Neural cell (in vitro differentiated cells): ENCODE data around the gene ZSCAN21. TPM values are rescaled to one million over a fixed set of nuclear protein-coding genes. Genes with fewer than 3 reads are reported as not detected.

ENCODE experiments used
- H2AFZ ChIP-seq: fragments of 200-600, 300-800 bp; sonication (generic), shearing (Covaris generic); 2 replicates; pipeline ENCODE4 v1.6.0; 2014; ENCODE audit warnings: low read depth, mild to moderate bottlenecking, antibody characterized with exemption, low read length, moderate library complexity
- H3F3A ChIP-seq: fragments of 200-600 bp; shearing (Covaris generic); 2 replicates; pipeline ENCODE4 v1.6.1; 2016; ENCODE audit warnings: mild to moderate bottlenecking, moderate library complexity, mixed read lengths, antibody characterized with exemption, low read length; ENCODE audit not compliant: insufficient read depth, poor library complexity, severe bottlenecking
- H3K27ac ChIP-seq: fragments of 200-600, 300-800 bp; sonication (generic), shearing (Covaris generic); 2 replicates; pipeline ENCODE4 v1.5.1; 2014; ENCODE audit warnings: mild to moderate bottlenecking, low read length, moderate library complexity
- H3K27me3 ChIP-seq: fragments of 300-800, 200-600 bp; sonication (generic), shearing (Covaris generic); 2 replicates; pipeline ENCODE4 v1.6.0; 2014; ENCODE audit warnings: mild to moderate bottlenecking, low read depth, low read length, moderate library complexity; ENCODE audit not compliant: insufficient read depth
- H3K36me3 ChIP-seq: fragments of 300-800, 200-600 bp; sonication (generic), shearing (Covaris generic); 2 replicates; pipeline ENCODE4 v1.5.1; 2014; ENCODE audit warnings: mild to moderate bottlenecking, antibody characterized with exemption, low read length, moderate library complexity; ENCODE audit not compliant: insufficient read depth
- H3K4me2 ChIP-seq: fragments of 300-800, 200-600 bp; sonication (generic), shearing (Covaris generic); 2 replicates; pipeline ENCODE4 v1.6.0; 2014; ENCODE audit warnings: mild to moderate bottlenecking, low read length
- H3K4me3 ChIP-seq: fragments of 300-800, 200-600 bp; sonication (generic), shearing (Covaris generic); 2 replicates; pipeline ENCODE4 v1.5.1; 2014; ENCODE audit warnings: mild to moderate bottlenecking, low read length, moderate library complexity
- H3K79me2 ChIP-seq: fragments of 200-600 bp; shearing (Covaris generic); replicated peaks from 2 replicates; pipeline ENCODE4 v1.6.0; 2014; ENCODE audit warnings: mild to moderate bottlenecking, low read length, moderate library complexity; ENCODE audit not compliant: insufficient read depth
- H3K9ac ChIP-seq: fragments of 300-800, 200-600 bp; sonication (generic), shearing (Covaris generic); 2 replicates; pipeline ENCODE4 v1.6.1; 2016; ENCODE audit warnings: mild to moderate bottlenecking, low read length, mixed read lengths
- H3K9me2 ChIP-seq: fragments of 200-600 bp; shearing (Covaris generic); 2 replicates; pipeline ENCODE4 v1.6.1; 2016; ENCODE audit warnings: mild to moderate bottlenecking, low read length, mixed read lengths; ENCODE audit not compliant: insufficient read depth
- H3K9me3 ChIP-seq: fragments of 200-600, 300-800 bp; sonication (generic), shearing (Covaris generic); 2 replicates; pipeline ENCODE4 v1.6.1; 2016; ENCODE audit warnings: mild to moderate bottlenecking, mixed run types, low read length, moderate library complexity, mixed read lengths
- H4K20me1 ChIP-seq: fragments of 200-600 bp; shearing (Covaris generic); 2 replicates; pipeline ENCODE4 v1.6.1; 2016; ENCODE audit warnings: mild to moderate bottlenecking, mixed run types; ENCODE audit not compliant: insufficient read depth
- EP300 ChIP-seq: fragments of 450-650 bp; conservative IDR thresholded peaks from 2 replicates; pipeline ENCODE4 v1.6.1; 2014; ENCODE audit warnings: antibody characterized with exemption, mild to moderate bottlenecking, moderate library complexity; ENCODE audit not compliant: poor library complexity, severe bottlenecking
- EZH2 ChIP-seq: fragments of 200-600, 300-800 bp; shearing (Covaris generic), sonication (generic); IDR thresholded peaks from 2 replicates; pipeline ENCODE4 v1.6.1; 2014; ENCODE audit warnings: antibody characterized with exemption, low read length, borderline replicate concordance, mild to moderate bottlenecking; ENCODE audit not compliant: insufficient read depth, poor library complexity, severe bottlenecking
- MXI1 ChIP-seq: fragments of 450-650 bp; conservative IDR thresholded peaks from 2 replicates; pipeline ENCODE4 v1.6.1; 2014; ENCODE audit warnings: antibody characterized with exemption, mild to moderate bottlenecking; ENCODE audit not compliant: poor library complexity, severe bottlenecking
- POLR2AphosphoS5 ChIP-seq: IDR thresholded peaks from 2 replicates; pipeline ENCODE4 v1.6.1; 2012
- RAD21 ChIP-seq: fragments of 450-650 bp; conservative IDR thresholded peaks from 2 replicates; pipeline ENCODE4 v1.6.1; 2014; ENCODE audit warnings: antibody characterized with exemption, mild to moderate bottlenecking, moderate library complexity
- REST ChIP-seq: IDR thresholded peaks from 2 replicates; pipeline ENCODE4 v1.6.1; 2012; ENCODE audit warnings: borderline replicate concordance
- SMC3 ChIP-seq: fragments of 450-650 bp; conservative IDR thresholded peaks from 2 replicates; pipeline ENCODE4 v1.6.1; 2014; ENCODE audit warnings: antibody characterized with exemption, mild to moderate bottlenecking, moderate library complexity; ENCODE audit not compliant: poor library complexity
- TAF1 ChIP-seq: IDR thresholded peaks from 2 replicates; pipeline ENCODE4 v1.6.1; 2012; ENCODE audit warnings: low read depth
- polyA plus RNA-seq: library from polyadenylated mRNA; depleted of rRNA; stranded (reverse); fragments of >200 nt; gene quantifications from 2 replicates; pipeline ENCODE4 v1.2.3, GENCODE V29; 2014
- TF ChIP-seq, protein P1 (sequence below): fragments of 450-650 bp; IDR thresholded peaks from 2 replicates; pipeline ENCODE4 v1.5.1; 2014; ENCODE audit warnings: antibody characterized with exemption, mild to moderate bottlenecking, moderate library complexity; ENCODE audit not compliant: poor library complexity, severe bottlenecking

The ZSCAN21 gene
- polyA plus RNA-seq, 1 donor from 2014 or later = 27.6 TPM

DNA sequence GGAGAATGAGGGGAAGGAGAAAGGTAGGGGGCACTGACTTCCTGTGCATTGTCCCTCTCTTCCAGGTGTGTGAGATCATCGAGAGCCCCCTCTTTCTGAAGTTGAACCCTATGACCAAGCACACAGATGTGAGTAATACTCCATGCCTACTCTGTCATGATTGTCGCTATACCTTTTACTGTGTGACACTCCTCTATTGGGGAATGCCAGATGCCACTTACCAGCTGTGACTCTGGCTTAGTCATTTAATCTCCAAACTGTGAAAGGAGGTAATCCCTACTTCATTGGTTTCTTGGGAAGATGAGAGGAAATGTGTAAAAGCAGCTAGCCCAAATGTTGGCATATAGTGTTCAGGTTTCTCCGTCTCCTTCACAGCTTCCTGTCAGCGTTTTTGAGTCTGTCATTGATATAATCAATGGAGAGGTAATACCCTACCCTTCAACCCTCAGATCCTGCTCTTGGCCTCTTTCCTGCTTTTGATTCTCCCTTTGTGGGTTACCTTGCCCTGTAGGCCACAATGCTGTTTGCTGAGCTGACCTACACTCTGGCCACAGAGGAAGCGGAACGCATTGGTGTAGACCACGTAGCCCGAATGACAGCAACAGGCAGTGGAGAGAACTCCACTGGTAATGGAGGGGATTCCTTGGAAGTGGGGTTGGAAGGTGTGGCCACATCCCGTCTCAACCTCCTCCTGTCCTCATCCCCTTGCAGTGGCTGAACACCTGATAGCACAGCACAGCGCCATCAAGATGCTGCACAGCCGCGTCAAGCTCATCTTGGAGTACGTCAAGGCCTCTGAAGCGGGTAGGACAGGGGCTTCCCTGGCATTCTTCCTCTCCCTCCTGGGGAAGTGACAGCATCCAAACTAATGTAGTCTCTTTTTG lies 41.2 kb downstream of the ZSCAN21 start:
- Histone ChIP-seq H3K9ac (no peak overlapping the region), H3K4me3 (no peak overlapping the region), H4K20me1 (no peaks in the 10 kb centered on the region), H3F3A (no peaks in the 10 kb centered on the region), H3K27me3 (no peaks in the 10 kb centered on the region), H3K9me3 (no peaks in the 10 kb centered on the region), H3K36me3 (peaks cover 5% of the 10 kb centered on the region), H3K27ac (no peak overlapping the region), H2AFZ (no peak overlapping the region), H3K79me2 (peaks cover 4% of the 10 kb centered on the region), H3K9me2 (no peaks in the 10 kb centered on the region), H3K4me2 (no peak overlapping the region)
- TF ChIP-seq EZH2 = no peak
- TF ChIP-seq TAF1 = no peak
- TF ChIP-seq RAD21 = no peak
- TF ChIP-seq MXI1 = no peak
- no peak for TF ChIP-seq EP300
- no peak for TF ChIP-seq SMC3
- TF ChIP-seq REST = no peak
- TF ChIP-seq, protein P1, sequence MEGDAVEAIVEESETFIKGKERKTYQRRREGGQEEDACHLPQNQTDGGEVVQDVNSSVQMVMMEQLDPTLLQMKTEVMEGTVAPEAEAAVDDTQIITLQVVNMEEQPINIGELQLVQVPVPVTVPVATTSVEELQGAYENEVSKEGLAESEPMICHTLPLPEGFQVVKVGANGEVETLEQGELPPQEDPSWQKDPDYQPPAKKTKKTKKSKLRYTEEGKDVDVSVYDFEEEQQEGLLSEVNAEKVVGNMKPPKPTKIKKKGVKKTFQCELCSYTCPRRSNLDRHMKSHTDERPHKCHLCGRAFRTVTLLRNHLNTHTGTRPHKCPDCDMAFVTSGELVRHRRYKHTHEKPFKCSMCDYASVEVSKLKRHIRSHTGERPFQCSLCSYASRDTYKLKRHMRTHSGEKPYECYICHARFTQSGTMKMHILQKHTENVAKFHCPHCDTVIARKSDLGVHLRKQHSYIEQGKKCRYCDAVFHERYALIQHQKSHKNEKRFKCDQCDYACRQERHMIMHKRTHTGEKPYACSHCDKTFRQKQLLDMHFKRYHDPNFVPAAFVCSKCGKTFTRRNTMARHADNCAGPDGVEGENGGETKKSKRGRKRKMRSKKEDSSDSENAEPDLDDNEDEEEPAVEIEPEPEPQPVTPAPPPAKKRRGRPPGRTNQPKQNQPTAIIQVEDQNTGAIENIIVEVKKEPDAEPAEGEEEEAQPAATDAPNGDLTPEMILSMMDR = no peak
- no peak for TF ChIP-seq POLR2AphosphoS5

GRCh38 chr7:100091411-100092181 lies 42.0 kb downstream of the ZSCAN21 start:
- Histone ChIP-seq H3K4me3 (no peak overlapping the region), H2AFZ (no peak overlapping the region), H3K9ac (no peak overlapping the region), H3K79me2 (peaks cover 4% of the 10 kb centered on the region), H3K9me2 (no peaks in the 10 kb centered on the region), H3K9me3 (no peaks in the 10 kb centered on the region), H3F3A (no peaks in the 10 kb centered on the region), H3K36me3 (peaks cover 6% of the 10 kb centered on the region), H4K20me1 (no peaks in the 10 kb centered on the region), H3K4me2 (no peak overlapping the region), H3K27ac (no peak overlapping the region), H3K27me3 (no peaks in the 10 kb centered on the region)
- TF ChIP-seq, protein P1 = no peak
- peak; percentile 5 for TF ChIP-seq POLR2AphosphoS5
- TF ChIP-seq RAD21 = no peak
